C4-2B (cell line): ENCODE results near the gene AFF3.

ENCODE experiments used
- ZFX ChIP-seq: fragments of 450-650 bp; IDR thresholded peaks from 2 replicates; pipeline ENCODE4 v1.6.1; 2017
- TF ChIP-seq, protein P1 (sequence below): fragments of 450-650 bp; conservative IDR thresholded peaks from 2 replicates; pipeline ENCODE4 v1.5.1; 2017; ENCODE audit warnings: mild to moderate bottlenecking

- TF ChIP-seq, protein P1, sequence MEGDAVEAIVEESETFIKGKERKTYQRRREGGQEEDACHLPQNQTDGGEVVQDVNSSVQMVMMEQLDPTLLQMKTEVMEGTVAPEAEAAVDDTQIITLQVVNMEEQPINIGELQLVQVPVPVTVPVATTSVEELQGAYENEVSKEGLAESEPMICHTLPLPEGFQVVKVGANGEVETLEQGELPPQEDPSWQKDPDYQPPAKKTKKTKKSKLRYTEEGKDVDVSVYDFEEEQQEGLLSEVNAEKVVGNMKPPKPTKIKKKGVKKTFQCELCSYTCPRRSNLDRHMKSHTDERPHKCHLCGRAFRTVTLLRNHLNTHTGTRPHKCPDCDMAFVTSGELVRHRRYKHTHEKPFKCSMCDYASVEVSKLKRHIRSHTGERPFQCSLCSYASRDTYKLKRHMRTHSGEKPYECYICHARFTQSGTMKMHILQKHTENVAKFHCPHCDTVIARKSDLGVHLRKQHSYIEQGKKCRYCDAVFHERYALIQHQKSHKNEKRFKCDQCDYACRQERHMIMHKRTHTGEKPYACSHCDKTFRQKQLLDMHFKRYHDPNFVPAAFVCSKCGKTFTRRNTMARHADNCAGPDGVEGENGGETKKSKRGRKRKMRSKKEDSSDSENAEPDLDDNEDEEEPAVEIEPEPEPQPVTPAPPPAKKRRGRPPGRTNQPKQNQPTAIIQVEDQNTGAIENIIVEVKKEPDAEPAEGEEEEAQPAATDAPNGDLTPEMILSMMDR, result no peak
- no peak for TF ChIP-seq ZFX
Observed at GRCh38 chr2:100043891-100044255, 98.5 kb downstream of the AFF3 start.
